RPMI7951 (cell line): ENCODE results near the gene KANSL1. TPM values are rescaled to one million over a fixed set of nuclear protein-coding genes. Genes with fewer than 3 reads are reported as not detected.
A peak's percentile ranks its signal among the peaks of the same experiment; 100 is the strongest.

Experiments
- DNase-seq: peaks from one replicate; pipeline ENCODE4 v3.0.0-alpha.2; 2012; ENCODE audit warnings: low read depth
- total RNA-seq: library from RNA; depleted of rRNA; stranded (reverse); fragments of >200 nt; shearing (Covaris generic); gene quantifications from 2 replicates; pipeline ENCODE4 v1.2.3, GENCODE V29; 2014

KANSL1 gene
- total RNA-seq, 1 experiment from 2014 or later: 23.7 TPM

DNA sequence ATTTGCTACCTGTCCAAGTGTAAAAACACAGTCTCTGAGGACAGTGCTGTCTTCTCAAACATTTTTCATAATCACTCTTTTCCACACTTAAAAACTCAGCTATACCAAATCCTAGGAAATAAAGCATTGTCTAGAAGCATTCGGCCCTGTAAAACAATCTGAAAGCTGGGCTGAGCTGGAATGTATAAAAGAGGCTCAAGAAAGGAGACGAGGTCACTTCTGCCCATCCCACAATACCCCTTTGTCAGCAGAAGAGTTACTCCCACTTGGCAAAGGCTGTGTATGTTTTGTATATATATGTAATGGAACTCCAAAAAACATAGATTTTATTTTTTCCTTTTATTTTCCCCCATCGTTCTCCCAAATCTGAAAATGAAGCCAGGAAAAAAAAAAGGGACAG is 150.3 kb downstream of the KANSL1 start:
- DNase-seq: no peak

DNA sequence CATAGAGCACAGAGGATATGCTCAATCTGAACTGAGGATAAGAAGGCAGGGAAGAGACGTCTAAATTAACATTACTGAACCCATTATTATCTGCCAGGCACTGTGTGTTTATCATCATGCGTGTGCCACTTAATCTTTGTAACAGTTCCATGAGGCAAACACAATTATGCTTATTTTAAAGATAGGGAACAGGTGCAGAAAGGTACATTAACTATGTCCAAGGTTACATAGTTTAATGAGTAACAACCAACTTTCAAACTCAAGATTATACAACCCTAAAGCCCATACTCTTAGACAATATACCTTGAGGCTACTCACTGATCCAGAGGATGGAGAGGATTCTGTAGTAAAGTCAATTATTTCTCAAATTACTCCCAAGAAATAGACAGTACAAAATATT is 151.0 kb downstream of the KANSL1 start:
- DNase-seq: no peak

DNA sequence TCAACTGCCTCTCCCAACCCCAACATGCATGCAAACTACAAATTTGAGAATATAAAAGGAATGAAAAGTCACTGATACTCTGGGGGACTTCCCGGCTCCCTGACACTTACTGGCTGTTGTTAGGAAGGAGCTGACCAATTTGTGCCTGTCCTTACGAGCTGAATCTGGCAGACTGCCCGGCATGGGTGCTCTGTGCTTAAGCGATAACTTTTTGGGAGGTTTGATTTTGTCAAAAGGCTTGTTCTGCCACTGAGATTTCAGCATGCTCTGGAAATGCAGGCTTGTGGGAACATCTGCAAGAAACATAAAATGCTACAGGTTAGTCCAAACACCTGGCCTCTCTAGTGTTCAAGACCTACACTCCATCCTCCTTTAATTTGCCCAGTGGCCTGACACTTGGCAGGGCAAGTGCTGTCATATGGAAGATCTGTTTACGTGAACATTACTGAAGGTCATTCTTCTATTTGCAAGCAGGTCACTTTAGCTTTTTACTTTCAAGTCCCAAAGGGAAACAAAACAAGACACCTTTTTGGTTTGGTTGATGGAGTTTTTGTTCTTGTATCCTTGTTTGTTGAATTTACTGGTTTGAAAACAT is 153.5 kb downstream of the KANSL1 start:
- DNase-seq: no peak

DNA sequence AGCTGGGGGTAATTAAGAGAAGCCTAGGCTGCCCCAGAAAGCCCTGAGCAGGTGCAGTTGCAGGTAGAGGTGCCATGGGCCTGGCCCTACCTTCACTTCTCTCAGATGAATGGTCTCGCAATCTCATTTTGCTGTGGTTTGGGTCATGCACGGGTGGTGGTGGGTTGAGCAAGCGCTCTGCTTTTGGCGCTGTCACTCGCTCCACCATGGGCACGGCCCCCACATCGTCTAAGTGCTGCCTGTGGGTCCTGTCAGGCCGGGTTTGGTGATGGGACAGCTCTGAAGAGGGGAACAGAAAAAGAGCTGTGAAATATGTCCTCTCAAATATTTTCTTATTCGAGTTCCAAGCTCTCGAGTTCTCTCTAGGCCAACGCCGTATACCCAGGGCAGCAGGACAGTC is 154.3 kb downstream of the KANSL1 start:
- no peak for DNase-seq

DNA sequence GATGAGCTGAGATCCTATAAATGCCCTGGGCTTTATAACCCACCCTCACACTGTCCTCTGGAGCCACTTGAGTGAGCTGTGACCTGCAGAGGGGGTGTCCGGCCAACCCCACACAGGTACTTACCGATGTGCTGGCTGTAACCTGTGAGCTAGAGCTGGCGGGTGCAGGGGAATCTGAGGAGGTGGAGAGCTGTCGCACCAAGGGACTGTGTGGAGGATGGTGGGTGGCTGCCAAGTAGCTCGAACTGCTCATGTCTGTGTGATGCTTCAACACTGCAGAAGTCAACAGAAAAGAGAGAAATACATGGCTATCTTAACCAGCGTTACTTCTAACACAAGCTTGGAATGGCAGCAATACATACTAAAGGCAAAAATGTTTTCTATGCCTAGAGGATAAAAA is 154.8 kb downstream of the KANSL1 start:
- DNase-seq: no peak

DNA sequence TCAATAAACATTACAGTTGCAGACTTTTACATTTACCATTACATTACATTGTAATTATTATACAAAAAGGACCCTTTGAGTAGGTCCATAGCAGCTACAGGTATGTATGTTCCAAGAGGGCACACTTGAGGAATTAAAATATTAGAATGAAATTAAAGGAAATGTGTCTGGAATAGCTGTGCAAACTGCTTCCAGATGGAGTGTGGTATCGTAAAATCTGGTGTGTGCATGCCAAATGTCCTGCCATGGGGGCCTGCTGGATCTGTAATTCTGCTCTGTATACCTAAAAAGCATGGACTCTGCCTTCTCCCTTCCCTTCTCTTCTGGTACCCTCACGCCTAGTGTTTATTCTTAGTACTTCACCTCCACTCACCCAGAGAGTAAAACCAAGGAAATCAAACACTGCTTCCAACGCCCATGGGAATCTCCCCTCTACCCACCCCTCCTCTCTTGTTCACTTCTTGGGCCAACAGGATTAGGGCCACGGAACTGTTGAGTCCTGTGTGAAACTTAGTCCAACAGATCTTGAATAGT is 155.4 kb downstream of the KANSL1 start:
- DNase-seq: no peak

DNA sequence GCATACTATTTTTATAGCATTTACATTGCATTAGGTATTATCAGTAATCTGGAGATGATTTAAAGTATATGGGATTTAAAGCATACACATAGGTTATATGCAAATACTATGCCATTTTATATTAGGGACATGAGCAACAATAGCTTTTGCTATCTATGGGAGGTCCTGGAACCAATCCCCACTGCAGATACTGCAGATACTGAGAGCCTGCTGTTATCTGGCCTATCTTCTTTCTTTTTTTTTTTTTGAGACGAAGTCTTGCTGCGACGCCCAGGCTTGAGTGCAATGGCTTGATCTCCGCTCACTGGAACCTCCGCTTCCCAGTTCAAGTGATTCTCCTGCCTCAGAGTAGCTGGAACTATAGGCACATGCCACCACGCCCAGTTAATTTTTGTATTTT is 156.7 kb downstream of the KANSL1 start:
- DNase-seq: no peak

DNA sequence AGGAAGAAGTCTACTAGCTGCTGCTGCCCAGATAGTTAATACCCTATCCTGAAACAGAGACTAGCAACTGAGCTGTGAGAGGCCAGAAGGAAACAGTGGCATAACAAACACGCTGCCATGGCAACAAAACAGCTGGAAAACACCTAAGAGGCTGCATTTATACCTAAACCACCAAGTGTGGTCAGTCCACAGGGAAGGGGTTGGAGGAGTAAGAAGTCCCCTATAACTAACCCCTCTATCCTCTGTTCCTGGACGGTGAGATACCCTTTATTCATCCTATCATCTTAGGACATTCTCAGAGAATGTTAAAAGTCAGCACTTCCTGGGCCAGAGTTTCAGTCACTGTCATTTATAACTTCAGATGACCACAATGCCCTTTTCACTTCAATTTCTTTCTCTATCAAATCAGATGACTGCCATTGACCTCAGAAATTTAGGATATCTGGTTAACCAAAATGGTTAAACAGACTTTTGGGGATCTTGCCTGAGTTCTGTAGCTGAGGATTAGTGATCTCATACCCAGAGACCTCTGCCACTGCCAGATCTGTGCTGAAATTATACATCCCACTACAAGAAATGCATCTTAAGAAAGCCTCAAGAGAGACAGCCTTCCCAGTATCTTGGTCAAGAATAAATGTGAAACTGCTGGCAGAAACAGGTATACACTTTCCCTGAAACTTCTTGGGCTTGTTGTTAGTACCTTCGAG is 158.0 kb downstream of the KANSL1 start:
- DNase-seq: peak; percentile 14

DNA sequence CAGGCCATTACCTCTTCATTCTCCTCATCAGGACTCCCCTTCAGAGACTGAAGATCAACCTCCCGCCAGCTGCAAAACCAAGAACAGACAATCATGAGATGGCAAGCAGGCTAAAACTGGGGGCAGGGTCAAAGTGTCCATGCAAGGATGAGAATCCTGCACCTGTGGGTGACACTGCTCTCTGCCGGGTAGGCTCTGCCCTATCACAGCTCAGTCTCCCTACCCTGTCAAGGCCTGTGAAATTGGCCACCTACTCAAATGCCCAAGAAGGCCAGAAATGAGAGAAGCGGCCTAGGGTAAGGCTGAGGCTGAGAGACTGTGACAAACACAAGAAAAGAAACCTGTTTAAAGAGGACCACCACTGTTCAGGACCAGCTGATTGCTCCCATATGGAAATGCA is 159.8 kb downstream of the KANSL1 start:
- no peak for DNase-seq

DNA sequence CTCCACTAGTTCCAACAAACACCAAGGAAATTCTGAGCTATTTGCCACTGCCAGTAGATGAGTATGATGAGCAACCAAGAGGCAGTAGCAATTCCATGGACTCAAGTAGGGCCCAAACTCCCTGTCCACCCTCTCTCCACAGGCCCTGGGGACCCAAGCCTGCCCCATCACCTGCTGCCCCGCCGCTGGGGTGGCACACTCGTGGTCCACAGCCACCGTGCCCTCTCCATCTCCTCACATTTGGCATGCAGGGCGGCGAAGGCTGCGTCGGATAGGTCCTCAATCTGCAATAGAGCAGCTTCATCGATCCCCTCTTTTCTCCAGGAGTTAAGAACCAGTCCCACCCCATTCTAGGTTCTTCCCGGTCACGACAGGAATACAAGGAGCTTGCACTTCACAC is 160.3 kb downstream of the KANSL1 start:
- DNase-seq: no peak

DNA sequence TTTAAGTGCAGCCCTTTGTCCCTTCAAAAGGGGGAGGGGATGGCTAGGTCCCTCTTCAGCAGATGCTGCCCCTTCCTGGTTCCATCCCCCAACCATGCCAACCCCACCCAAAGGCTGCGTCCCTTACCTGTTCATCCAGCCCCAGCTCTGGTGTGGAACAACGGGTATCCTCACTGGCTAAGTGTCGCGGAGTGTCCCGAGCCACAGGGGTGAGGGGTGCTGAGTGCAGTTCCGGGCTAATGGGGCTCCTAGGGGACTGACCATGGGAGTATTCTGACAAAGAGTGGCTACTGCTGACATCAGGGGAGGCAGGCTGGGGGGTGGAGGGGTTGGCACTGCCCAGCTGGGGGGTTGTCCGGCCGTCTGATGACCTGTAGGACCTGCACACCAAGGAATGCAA is 161.3 kb downstream of the KANSL1 start:
- DNase-seq: no peak

DNA sequence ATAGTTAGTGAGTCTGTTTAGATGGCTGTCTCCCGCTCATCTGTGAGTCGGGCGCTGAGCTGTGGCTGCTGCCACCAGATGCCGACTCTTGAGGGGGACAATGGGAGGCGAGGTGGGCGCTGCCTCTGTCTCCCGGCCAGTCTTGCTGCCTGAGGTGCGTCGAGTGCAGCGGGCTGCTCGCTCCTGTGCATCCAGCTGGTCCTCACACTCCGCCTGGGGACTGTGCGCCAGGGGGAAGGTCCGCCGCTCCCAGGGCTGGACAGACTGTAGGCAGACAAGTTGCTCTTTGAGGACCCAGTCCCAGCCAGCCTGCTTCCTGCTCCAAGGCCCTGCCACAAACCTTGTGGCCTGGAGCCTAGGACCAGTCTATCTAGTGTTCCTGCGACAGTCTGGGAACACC is 161.8 kb downstream of the KANSL1 start:
- no peak for DNase-seq

DNA sequence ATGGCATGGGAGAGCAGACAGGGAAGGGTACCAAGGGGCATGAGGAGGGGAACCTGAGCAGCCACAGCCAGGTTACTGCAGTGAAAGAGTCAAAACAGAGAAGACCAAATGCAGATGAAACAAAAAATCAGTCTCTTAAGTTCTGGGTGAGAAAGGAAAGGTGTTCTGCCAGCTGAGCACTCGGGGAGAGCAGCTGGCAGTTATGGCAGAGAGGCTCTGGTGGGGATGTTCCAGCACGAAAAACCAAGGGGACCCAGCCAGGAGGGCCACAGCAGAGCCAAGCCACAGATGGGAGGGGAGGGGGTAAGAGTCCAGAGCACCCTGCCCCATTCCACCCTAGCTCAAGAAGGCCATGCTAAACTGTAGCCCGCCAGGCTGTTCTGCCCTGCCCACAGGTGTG is 162.5 kb downstream of the KANSL1 start:
- DNase-seq: no peak

DNA sequence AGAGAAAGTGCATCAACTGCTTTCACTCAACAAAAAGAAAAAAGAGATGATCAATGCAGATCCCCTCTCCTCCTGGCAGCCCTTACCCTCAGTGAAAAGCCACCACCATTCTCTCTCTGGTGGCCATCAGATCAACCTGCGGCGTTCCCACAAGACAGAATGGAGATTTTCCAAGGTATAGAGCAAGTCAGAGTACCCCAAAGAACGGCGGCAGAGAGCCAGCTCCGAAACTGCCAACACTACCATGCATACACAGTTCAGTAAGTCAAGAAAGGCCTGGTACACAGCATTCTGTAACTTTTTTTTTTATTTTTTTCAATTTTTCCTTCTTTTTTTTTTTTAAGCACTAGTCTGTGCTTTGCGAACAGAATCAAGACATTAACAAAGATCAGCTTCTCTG is 163.6 kb downstream of the KANSL1 start:
- no peak for DNase-seq

DNA sequence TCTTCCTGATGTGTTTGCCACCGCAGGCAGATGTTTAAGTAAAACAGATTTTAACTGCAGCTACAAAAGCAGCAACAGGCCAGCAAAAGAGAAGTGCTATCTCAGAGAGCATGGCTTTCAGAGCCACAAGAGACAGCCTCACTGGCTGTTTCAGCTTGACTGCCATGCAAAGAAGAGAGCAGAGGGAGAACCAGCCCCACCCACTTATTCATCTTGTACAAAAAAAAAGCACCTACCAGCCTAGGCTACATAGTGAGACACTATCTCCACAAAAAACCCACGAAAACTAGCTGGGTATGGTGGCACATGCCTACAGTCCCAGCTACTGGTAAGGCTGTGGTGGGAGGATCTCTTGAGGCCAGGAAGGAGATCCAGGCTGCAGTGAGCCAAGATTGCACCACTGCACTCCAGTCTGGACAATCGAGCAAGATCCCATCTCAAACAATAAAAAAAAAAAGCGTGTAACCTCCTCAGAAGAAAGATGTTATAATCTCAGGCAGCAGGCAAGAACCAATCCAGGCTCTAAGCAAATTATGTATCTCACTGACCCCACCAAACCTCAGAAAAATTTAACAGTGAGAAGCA is 164.2 kb downstream of the KANSL1 start:
- DNase-seq: no peak

DNA sequence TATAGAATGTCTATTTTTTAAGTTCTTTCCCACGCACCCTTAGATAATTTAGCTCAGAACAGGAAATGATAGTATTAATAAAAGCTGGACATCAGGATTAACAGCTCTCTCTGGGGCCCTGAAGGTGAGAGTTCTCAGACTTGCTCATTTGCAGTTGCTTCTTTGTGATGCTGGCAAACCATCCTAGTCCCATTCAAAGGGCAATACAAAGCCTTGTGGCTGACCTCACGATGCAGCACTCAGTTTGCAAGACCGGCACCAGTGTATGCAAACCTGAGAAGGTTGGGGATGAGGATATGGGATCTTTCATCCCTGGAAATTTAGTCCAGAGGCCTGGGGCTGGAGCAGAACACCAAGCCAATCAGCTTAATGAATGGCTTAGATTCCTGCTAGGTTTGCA is 164.9 kb downstream of the KANSL1 start:
- DNase-seq: no peak

DNA sequence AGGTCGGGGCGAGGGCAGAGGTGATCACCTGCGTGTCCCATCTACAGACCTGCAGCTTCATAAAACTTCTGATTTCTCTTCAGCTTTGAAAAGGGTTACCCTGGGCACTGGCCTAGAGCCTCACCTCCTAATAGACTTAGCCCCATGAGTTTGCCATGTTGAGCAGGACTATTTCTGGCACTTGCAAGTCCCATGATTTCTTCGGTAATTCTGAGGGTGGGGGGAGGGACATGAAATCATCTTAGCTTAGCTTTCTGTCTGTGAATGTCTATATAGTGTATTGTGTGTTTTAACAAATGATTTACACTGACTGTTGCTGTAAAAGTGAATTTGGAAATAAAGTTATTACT is 165.3 kb downstream of the KANSL1 start:
- DNase-seq: no peak

DNA sequence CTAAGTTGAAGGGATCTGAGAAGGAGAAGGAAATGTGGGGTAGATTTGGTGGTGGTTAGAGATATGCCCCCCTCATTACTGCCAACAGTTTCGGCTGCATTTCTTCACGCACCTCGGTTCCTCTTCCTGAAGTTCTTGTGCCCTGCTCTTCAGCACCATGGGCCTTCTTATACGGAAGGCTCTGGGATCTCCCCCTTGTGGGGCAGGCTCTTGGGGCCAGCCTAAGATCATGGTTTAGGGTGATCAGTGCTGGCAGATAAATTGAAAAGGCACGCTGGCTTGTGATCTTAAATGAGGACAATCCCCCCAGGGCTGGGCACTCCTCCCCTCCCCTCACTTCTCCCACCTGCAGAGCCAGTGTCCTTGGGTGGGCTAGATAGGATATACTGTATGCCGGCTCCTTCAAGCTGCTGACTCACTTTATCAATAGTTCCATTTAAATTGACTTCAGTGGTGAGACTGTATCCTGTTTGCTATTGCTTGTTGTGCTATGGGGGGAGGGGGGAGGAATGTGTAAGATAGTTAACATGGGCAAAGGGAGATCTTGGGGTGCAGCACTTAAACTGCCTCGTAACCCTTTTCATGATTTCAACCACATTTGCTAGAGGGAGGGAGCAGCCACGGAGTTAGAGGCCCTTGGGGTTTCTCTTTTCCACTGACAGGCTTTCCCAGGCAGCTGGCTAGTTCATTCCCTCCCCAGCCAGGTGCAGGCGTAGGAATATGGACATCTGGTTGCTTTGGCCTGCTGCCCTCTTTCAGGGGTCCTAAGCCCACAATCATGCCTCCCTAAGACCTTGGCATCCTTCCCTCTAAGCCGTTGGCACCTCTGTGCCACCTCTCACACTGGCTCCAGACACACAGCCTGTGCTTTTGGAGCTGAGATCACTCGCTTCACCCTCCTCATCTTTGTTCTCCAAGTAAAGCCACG is 165.9 kb downstream of the KANSL1 start:
- no peak for DNase-seq

DNA sequence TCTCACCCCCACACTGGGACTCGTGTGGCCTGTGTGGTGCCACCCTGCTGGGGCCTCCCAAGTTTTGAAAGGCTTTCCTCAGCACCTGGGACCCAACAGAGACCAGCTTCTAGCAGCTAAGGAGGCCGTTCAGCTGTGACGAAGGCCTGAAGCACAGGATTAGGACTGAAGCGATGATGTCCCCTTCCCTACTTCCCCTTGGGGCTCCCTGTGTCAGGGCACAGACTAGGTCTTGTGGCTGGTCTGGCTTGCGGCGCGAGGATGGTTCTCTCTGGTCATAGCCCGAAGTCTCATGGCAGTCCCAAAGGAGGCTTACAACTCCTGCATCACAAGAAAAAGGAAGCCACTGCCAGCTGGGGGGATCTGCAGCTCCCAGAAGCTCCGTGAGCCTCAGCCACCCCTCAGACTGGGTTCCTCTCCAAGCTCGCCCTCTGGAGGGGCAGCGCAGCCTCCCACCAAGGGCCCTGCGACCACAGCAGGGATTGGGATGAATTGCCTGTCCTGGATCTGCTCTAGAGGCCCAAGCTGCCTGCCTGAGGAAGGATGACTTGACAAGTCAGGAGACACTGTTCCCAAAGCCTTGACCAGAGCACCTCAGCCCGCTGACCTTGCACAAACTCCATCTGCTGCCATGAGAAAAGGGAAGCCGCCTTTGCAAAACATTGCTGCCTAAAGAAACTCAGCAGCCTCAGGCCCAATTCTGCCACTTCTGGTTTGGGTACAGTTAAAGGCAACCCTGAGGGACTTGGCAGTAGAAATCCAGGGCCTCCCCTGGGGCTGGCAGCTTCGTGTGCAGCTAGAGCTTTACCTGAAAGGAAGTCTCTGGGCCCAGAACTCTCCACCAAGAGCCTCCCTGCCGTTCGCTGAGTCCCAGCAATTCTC is 166.8 kb downstream of the KANSL1 start:
- DNase-seq: no peak

DNA sequence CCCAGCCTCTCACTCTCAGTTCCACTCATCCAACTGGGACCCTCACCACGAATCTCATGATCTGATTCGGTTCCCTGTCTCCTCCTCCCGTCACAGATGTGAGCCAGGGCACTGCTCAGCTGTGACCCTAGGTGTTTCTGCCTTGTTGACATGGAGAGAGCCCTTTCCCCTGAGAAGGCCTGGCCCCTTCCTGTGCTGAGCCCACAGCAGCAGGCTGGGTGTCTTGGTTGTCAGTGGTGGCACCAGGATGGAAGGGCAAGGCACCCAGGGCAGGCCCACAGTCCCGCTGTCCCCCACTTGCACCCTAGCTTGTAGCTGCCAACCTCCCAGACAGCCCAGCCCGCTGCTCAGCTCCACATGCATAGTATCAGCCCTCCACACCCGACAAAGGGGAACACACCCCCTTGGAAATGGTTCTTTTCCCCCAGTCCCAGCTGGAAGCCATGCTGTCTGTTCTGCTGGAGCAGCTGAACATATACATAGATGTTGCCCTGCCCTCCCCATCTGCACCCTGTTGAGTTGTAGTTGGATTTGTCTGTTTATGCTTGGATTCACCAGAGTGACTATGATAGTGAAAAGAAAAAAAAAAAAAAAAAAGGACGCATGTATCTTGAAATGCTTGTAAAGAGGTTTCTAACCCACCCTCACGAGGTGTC is 167.6 kb downstream of the KANSL1 start:
- no peak for DNase-seq

DNA sequence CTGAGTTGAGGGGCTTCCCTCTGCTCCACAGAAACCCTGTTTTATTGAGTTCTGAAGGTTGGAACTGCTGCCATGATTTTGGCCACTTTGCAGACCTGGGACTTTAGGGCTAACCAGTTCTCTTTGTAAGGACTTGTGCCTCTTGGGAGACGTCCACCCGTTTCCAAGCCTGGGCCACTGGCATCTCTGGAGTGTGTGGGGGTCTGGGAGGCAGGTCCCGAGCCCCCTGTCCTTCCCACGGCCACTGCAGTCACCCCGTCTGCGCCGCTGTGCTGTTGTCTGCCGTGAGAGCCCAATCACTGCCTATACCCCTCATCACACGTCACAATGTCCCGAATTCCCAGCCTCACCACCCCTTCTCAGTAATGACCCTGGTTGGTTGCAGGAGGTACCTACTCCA is 168.2 kb downstream of the KANSL1 start:
- DNase-seq: no peak
